GM21786 (cell line): Measurements from ENCODE around the gene SLC19A1.

Experiments
- ATAC-seq: cut with Tn5 transposase; IDR thresholded peaks from one replicate; pipeline ENCODE4 v1.9.1; 2021; ENCODE audit not compliant: unreplicated experiment

The SLC19A1 gene

DNA sequence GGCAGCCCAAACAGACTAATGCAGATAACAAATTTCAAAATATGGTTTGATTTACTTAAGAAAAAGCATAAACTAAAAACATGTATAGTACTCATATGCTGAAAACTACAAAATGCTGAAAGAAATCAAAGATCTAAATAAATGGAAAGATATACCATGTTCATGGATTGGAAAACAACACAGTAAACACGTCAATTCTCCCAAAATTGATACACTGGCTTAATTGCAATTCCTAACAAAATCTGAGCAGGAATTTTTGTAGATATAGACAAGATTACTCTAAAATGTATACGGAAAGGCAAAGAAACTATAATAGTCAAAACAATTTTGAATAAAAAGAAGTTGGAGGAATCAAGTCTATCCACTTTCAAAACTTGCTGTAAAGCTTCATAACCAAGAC, 21.0 kb downstream of the SLC19A1 start:
- ATAC-seq, result no peak

GRCh38 chr21:45519182-45519581, 23.1 kb downstream of the SLC19A1 start:
- ATAC-seq, result no peak

- no peak for ATAC-seq
Measured at GRCh38 chr21:45518742-45519141, 23.5 kb downstream of the SLC19A1 start.

DNA sequence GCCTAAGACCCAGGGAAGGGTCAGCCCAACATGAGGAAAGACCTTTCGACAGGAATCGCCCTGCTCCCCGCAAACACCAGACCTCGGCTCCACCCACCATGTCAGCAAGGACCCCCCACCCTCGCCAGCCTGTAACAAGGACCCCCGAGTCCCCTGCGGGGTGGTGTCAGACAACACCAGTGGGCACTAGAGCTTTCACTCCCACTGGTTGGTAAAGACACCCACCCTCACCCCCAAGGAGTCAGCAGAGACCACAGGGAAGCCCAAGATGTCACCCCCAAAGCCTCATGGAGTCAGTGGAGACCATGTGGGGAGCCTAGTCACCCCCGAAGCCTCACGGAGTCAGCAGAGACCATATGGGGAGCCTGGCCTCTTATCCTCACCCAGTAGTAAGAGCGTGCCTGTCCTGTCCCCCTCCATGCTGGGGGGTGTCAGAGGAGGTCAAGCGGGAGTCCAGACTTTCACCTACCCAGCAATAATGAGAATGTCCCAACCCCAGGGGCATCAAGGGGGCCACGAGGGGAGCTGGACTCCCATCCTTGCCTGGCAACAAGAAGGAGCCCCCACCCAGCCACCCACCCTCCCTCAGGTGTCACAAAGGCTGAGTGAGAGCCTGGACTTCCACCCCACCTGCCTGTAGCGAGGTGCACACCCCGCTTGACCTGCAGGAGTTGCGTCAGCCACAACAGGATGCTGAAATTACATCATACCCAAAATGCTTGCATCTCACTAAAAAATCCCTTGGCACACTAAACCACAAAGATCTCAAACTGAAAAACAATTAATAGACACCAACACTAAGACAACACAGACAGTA, 24.8 kb downstream of the SLC19A1 start:
- ATAC-seq, result no peak

GRCh38 chr21:45516671-45517151, 25.5 kb downstream of the SLC19A1 start:
- no peak for ATAC-seq

- ATAC-seq, result no peak
Measured at GRCh38 chr21:45516071-45516670, 26.1 kb downstream of the SLC19A1 start.

GRCh38 chr21:45515241-45516061, 26.8 kb downstream of the SLC19A1 start:
- no peak for ATAC-seq

DNA sequence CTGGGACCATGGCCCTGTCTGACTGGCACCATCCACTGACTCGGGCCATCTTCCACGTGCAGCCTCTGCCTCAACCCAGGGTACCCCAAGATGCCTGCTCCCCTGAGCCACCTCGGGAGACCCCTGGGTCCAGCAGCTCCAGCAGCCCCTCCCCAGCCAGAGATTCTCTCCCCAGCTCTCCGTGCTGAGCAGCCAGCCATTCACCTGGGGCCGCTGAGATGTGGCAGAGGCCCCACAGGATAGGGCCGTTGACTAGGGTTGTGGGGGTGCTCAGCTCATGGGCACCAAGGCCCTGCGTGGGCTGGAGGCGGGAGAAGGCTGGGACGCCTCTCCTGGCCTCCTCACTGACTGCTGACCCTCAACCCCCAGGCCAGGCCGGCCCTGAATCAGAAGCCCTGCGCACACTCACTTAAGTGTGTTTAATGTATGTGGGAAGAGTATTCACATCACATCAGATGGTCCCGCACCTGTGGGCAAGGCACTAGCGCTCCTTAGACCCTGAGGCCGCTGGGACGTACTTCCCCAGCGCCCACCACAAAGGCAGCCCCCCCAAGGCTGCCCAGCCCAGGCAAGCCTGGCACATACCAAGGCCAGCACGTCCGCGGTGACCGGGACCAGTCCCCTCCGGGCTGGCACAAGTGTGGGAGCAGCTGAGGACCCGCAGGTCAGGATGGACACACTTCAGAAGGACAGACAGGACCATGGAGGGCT, 27.8 kb downstream of the SLC19A1 start:
- ATAC-seq, result no peak

DNA sequence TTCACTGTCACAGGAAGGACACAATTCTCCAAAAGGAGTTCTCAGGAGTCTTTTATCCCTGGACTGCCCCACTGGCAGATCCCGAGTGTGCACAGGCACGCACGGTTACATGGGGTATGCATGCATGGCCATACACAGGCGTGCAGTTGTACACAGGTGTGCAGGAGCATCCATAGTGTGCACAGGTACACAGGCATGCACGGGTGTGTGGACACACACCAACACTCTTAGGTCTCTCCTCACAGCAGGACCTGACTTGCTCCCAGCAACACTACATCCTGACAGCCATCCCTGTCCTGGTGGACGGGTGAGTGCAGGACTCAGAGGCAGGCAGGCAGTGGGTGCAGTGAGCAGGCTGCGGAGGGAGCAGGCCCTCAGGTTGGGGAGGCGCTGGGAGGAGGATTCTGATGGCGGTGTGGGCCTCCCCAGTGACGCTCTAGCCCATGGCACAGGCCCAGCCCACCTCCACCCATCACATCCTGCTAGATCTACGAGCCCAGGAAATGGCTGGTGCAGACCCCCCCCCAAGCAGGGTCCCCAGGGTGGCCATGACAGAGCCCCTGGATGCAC, 28.4 kb downstream of the SLC19A1 start:
- ATAC-seq, result no peak

DNA sequence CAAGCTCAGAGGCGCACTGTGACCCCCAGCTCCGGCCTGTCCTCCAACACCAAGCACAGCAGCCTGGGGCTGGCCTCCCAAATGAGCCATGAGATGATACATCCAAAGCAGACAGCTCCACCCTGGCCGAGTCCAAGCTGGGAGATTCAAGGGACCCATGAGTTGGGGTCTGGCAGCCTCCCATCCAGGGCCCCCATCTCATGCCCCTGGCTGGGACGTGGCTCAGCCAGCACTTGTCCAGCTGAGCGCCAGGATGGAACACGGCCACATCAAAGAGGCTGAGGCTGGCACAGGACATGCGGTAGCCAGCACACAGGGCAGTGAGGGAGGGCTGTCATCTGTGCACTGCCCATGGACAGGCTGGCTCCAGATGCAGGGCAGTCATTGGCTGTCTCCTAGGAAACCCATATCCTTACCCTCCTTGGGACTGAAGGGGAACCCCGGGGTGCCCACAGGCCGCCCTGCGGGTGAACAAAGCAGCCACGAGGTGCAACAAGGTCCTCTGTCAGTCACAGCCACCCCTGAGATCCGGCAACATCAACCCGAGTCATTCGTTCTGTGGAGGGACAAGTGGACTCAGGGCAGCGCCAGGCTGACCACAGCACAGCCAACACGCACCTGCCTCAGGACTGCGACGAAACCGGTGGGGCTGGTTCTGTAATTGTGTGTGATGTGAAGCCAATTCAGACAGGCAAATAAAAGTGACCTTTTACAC, 29.1 kb downstream of the SLC19A1 start:
- no peak for ATAC-seq

DNA sequence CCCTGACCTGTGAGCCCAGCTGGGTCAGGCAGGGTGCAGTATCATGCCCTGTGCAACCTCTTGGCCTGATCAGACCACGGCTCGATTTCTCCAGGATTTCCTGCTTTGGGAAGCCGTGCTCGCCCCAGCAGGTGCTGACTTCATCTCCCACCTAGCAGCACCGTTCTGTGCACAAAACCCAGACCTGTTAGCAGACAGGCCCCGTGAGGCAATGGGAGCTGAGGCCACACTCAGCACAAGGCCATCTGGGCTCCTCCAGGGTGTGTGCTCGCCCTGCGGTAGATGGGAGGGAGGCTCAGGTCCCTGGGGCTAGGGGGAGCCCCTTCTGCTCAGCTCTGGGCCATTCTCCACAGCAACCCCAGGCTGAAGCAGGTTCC, 29.6 kb downstream of the SLC19A1 start:
- no peak for ATAC-seq

DNA sequence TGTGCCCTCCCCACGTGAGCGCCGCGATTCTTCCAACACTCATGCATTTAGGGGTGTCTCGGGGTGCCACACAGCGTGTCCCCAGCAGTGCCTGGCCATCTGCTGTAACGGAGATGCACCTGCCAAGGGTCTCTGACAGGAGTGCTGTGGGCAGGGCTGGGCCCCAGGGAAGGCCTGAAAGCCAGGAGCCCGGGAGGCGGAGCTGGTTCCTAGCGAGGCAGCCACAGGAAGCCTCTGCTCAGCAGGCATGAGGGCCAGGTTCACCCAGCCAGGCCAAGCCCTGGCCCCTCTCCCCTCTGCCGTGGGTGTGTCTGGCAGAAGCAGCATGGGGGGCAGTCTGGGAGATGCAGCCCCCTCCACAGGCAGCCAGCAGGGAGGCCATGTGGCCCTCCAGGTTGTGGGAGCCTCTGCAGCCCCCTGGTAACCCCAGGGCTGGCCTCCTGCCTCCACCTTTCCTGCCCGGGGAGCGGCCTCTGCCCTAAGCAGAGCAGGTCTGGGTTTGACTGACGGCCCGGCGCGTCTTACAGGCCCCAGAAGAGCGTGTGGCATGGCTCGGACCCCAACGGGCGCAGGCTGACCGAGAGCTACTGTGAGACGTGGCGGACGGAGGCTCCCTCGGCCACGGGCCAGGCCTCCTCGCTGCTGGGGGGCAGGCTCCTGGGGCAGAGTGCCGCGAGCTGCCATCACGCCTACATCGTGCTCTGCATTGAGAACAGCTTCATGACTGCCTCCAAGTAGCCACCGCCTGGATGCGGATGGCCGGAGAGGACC, 30.4 kb downstream of the SLC19A1 start:
- no peak for ATAC-seq

- no peak for ATAC-seq
Measured at GRCh38 chr21:45511007-45511406, 31.2 kb downstream of the SLC19A1 start.

- no peak for ATAC-seq
Measured at GRCh38 chr21:45510466-45510955, 31.7 kb downstream of the SLC19A1 start.

- ATAC-seq, result no peak
Measured at GRCh38 chr21:45509566-45510465, 32.4 kb downstream of the SLC19A1 start.

DNA sequence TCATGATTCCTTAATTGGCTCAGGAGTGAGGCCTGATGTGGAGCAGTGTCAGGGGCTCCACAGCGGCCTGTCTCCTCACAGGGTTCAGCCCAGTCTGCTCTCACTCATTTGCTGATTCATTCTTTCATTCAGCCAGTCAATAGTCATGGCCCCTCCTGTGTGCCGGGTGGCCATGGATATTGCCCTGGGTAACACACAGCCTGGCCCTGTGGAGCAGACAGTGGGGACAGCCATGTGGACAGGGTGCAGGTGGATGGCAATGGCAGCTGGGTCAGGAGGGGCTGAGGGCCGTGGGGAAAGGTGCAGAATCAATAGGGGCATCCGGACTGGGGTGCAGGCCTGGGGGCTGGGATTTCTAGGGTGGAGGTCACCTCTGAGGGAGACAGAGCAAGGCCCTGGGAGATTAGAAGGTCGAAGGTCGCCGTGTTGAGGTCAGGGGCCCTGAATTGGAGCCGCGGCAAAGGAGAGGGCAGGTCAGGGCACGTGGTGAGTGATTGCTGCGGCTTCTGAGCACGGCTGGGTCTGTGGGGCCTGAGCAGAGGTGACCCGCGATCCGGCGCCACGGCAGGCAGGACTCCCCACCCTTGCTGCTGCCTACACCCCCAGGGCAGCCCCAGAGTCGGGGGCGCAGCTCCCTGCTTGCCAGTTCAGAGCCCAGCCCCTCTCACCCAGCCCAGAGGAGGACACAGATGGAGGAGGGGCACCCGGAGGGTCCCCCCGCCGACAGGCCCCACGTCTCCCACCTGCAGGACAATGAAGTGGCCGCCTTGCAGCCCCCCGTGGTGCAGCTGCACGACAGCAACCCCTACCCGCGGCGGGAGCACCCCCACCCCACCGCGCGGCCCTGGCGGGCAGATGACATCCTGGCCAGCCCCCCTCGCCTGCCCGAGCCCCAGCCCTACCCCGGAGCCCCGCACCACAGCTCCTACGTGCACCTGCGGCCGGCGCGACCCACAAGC, 33.4 kb downstream of the SLC19A1 start:
- no peak for ATAC-seq

- ATAC-seq, result no peak
Measured at GRCh38 chr21:45507888-45508508, 34.2 kb downstream of the SLC19A1 start.
